Measurements from ENCODE around the gene SLC38A5. TPM values are rescaled to one million over a fixed set of nuclear protein-coding genes. Genes with fewer than 3 reads are reported as not detected.

Gene SLC38A5
- total and polyA plus RNA-seq, 5 donors: 0.41 to 6.5 (median 3.0) TPM

GRCh38 chrX:48468693-48469691, 1.1 kb downstream of the SLC38A5 start:
- intact Hi-C loops (cut with DNase I): no loop called here
- no peak overlapping the region for H3K27ac ChIP-seq (ENCODE audit: low read length)
- no peak for DNase-seq
- no peaks in the 10 kb centered on the region for H3K27me3 ChIP-seq (ENCODE audit: control insufficient read depth, insufficient read depth)
- peak overlapping the region; percentile 44 for H3K4me3 ChIP-seq (ENCODE audit: low read length)
- ATAC-seq: no peak
- WGBS: 19% methylated on average over 23 of the region's 23 CpGs
- no peaks in the 10 kb centered on the region for H3K4me1 ChIP-seq (ENCODE audit: control insufficient read depth, insufficient read depth, low read length)
- no peaks in the 10 kb centered on the region for H3K9me3 ChIP-seq (ENCODE audit: control insufficient read depth, low read length)

GRCh38 chrX:48468247-48468671, 1.8 kb downstream of the SLC38A5 start:
- Histone ChIP-seq H3K9me3 (ENCODE audit: control insufficient read depth, low read length) (no peaks in the 10 kb centered on the region), H3K27ac (ENCODE audit: low read length) (no peak overlapping the region), H3K4me3 (ENCODE audit: low read length) (peak overlapping the region; percentile 44), H3K4me1 (ENCODE audit: control insufficient read depth, insufficient read depth, low read length) (no peaks in the 10 kb centered on the region), H3K27me3 (ENCODE audit: control insufficient read depth, insufficient read depth) (no peaks in the 10 kb centered on the region)
- ATAC-seq: peak in 1 of 2 donors; percentile 67
- intact Hi-C loops (cut with DNase I): no loop called here
- peak in 1 of 3 donors; percentile 48 for DNase-seq
- 3% methylated on average over 18 of the region's 18 CpGs for WGBS

GRCh38 chrX:48467281-48467761, 2.7 kb downstream of the SLC38A5 start:
- peak in 1 of 2 donors; percentile 16 for ATAC-seq
- 38% methylated on average over 10 of the region's 10 CpGs for WGBS

GRCh38 chrX:48466696-48467095, 3.4 kb downstream of the SLC38A5 start:
- intact Hi-C loops (cut with DNase I): no loop called here
- H3K4me3 ChIP-seq (ENCODE audit: low read length): no peak overlapping the region
- WGBS: 87% methylated on average over 10 of the region's 10 CpGs
- H3K9me3 ChIP-seq (ENCODE audit: control insufficient read depth, low read length): no peaks in the 10 kb centered on the region
- H3K4me1 ChIP-seq (ENCODE audit: control insufficient read depth, insufficient read depth, low read length): no peaks in the 10 kb centered on the region
- no peak overlapping the region for H3K27ac ChIP-seq (ENCODE audit: low read length)
- no peaks in the 10 kb centered on the region for H3K27me3 ChIP-seq (ENCODE audit: control insufficient read depth, insufficient read depth)
- no peak for ATAC-seq
- DNase-seq: no peak

More at GRCh38 chrX:48467281-48467761, 2.7 kb downstream of the SLC38A5 start:
- DNase-seq: no peak
- Histone ChIP-seq H3K27ac (ENCODE audit: low read length) (no peak overlapping the region), H3K27me3 (ENCODE audit: control insufficient read depth, insufficient read depth) (no peaks in the 10 kb centered on the region), H3K4me3 (ENCODE audit: low read length) (no peak overlapping the region), H3K9me3 (ENCODE audit: control insufficient read depth, low read length) (no peaks in the 10 kb centered on the region), H3K4me1 (ENCODE audit: control insufficient read depth, insufficient read depth, low read length) (no peaks in the 10 kb centered on the region)
- intact Hi-C loops (cut with DNase I): no loop called here

GRCh38 chrX:48465336-48465933, 4.6 kb downstream of the SLC38A5 start:
- DNase-seq: no peak
- WGBS: 51% methylated on average over 10 of the region's 10 CpGs
- ATAC-seq: peak; percentile 43 to 53
- Histone ChIP-seq H3K9me3 (ENCODE audit: control insufficient read depth, low read length) (no peaks in the 10 kb centered on the region), H3K27me3 (ENCODE audit: control insufficient read depth, insufficient read depth) (no peaks in the 10 kb centered on the region), H3K4me3 (ENCODE audit: low read length) (no peak overlapping the region), H3K27ac (ENCODE audit: low read length) (no peak overlapping the region), H3K4me1 (ENCODE audit: control insufficient read depth, insufficient read depth, low read length) (no peaks in the 10 kb centered on the region)
- intact Hi-C loops (cut with DNase I): no loop called here

GRCh38 chrX:48461830-48462229, 8.2 kb downstream of the SLC38A5 start:
- Histone ChIP-seq H3K27ac (ENCODE audit: low read length) (no peak overlapping the region), H3K4me3 (ENCODE audit: low read length) (no peak overlapping the region), H3K4me1 (ENCODE audit: control insufficient read depth, insufficient read depth, low read length) (no peaks in the 10 kb centered on the region), H3K27me3 (ENCODE audit: control insufficient read depth, insufficient read depth) (no peaks in the 10 kb centered on the region), H3K9me3 (ENCODE audit: control insufficient read depth, low read length) (no peaks in the 10 kb centered on the region)
- DNase-seq: no peak
- 74% methylated on average over 6 of the region's 6 CpGs for WGBS
- intact Hi-C loops (cut with DNase I): no loop called here
- no peak for ATAC-seq

GRCh38 chrX:48460606-48461005, 9.5 kb downstream of the SLC38A5 start:
- DNase-seq: no peak
- WGBS: 92% methylated on average over 11 of the region's 11 CpGs
- H3K27ac ChIP-seq (ENCODE audit: low read length): no peak overlapping the region
- no peak for ATAC-seq
- no peak overlapping the region for H3K4me3 ChIP-seq (ENCODE audit: low read length)
- intact Hi-C loops (cut with DNase I): no loop called here
- no peaks in the 10 kb centered on the region for H3K9me3 ChIP-seq (ENCODE audit: control insufficient read depth, low read length)
- no peaks in the 10 kb centered on the region for H3K4me1 ChIP-seq (ENCODE audit: control insufficient read depth, insufficient read depth, low read length)
- no peaks in the 10 kb centered on the region for H3K27me3 ChIP-seq (ENCODE audit: control insufficient read depth, insufficient read depth)

GRCh38 chrX:48460031-48460430, 10.0 kb downstream of the SLC38A5 start:
- H3K27me3 ChIP-seq (ENCODE audit: control insufficient read depth, insufficient read depth): no peaks in the 10 kb centered on the region
- no peak overlapping the region for H3K27ac ChIP-seq (ENCODE audit: low read length)
- H3K4me3 ChIP-seq (ENCODE audit: low read length): no peak overlapping the region
- H3K9me3 ChIP-seq (ENCODE audit: control insufficient read depth, low read length): no peaks in the 10 kb centered on the region
- no peak for ATAC-seq
- intact Hi-C loops (cut with DNase I): no loop called here
- no peaks in the 10 kb centered on the region for H3K4me1 ChIP-seq (ENCODE audit: control insufficient read depth, insufficient read depth, low read length)
- 89% methylated on average over 3 of the region's 3 CpGs for WGBS
- DNase-seq: no peak

GRCh38 chrX:48459483-48459882, 10.6 kb downstream of the SLC38A5 start:
- intact Hi-C loops (cut with DNase I): no loop called here
- DNase-seq: no peak
- no peaks in the 10 kb centered on the region for H3K9me3 ChIP-seq (ENCODE audit: control insufficient read depth, low read length)
- H3K27me3 ChIP-seq (ENCODE audit: control insufficient read depth, insufficient read depth): no peaks in the 10 kb centered on the region
- H3K27ac ChIP-seq (ENCODE audit: low read length): no peak overlapping the region
- WGBS: 89% methylated on average over 6 of the region's 6 CpGs
- no peaks in the 10 kb centered on the region for H3K4me1 ChIP-seq (ENCODE audit: control insufficient read depth, insufficient read depth, low read length)
- no peak for ATAC-seq
- no peak overlapping the region for H3K4me3 ChIP-seq (ENCODE audit: low read length)

GRCh38 chrX:48458711-48459110, 11.3 kb downstream of the SLC38A5 start:
- Histone ChIP-seq H3K4me1 (ENCODE audit: control insufficient read depth, insufficient read depth, low read length) (no peaks in the 10 kb centered on the region), H3K9me3 (ENCODE audit: control insufficient read depth, low read length) (no peaks in the 10 kb centered on the region), H3K27me3 (ENCODE audit: control insufficient read depth, insufficient read depth) (no peaks in the 10 kb centered on the region), H3K27ac (ENCODE audit: low read length) (no peak overlapping the region), H3K4me3 (ENCODE audit: low read length) (no peak overlapping the region)
- 53% methylated on average over 6 of the region's 6 CpGs for WGBS
- peak; percentile 46 to 80 (median 72) for DNase-seq
- intact Hi-C loops (cut with DNase I): no loop called here
- ATAC-seq: peak; percentile 71 to 74

Measured in right cardiac atrium (tissue), 5 donors.